ENCODE data around the gene ZFR.
A peak's percentile ranks its signal among the peaks of the same experiment; 100 is the strongest.
"Not testable (repeated sequence)": the region's sequence is repeated elsewhere in the genome, so short reads cannot be mapped to it uniquely, and the experiment has no call there.

ZFR gene

GRCh38 chr5:32444431-32445286 lies at the start of gene ZFR:
Gene ZFR (minus strand): TSS chr5:32444740. CDS start chr5:32444658, 82 bp downstream.
- DNase-seq, result peak; percentile 87 to 95

- no peak for DNase-seq
These were observed 46.5 kb upstream of the ZFR start for GRCh38 chr5:32490972-32491557.

- peak; percentile 98 to 99 for DNase-seq
These were observed 45.4 kb upstream of the ZFR start for GRCh38 chr5:32489791-32490562.

- DNase-seq, result no peak
These were observed 42.9 kb upstream of the ZFR start for GRCh38 chr5:32487424-32487823.

GRCh38 chr5:32487008-32487407 lies 42.5 kb upstream of the ZFR start:
- no peak for DNase-seq

GRCh38 chr5:32482193-32482592 lies 37.7 kb upstream of the ZFR start:
- DNase-seq, result no peak

GRCh38 chr5:32479096-32479495 lies 34.6 kb upstream of the ZFR start:
- DNase-seq, result no peak

- no peak for DNase-seq
These were observed 32.4 kb upstream of the ZFR start for GRCh38 chr5:32476891-32477290.

GRCh38 chr5:32475334-32476097 lies 31.0 kb upstream of the ZFR start:
- DNase-seq, result peak in 1 of 2 experiments; percentile 39

- DNase-seq, result no peak
These were observed 29.8 kb upstream of the ZFR start for GRCh38 chr5:32474209-32474854.

GRCh38 chr5:32473072-32473471 lies 28.5 kb upstream of the ZFR start:
- DNase-seq, result no peak

- DNase-seq, result no peak
These were observed 27.2 kb upstream of the ZFR start for GRCh38 chr5:32471784-32472183.

- DNase-seq, result no peak
These were observed 20.5 kb upstream of the ZFR start for GRCh38 chr5:32465076-32465475.

- DNase-seq, result no peak
These were observed 18.1 kb upstream of the ZFR start for GRCh38 chr5:32462618-32463017.

- peak in 1 of 2 experiments; percentile 20 for DNase-seq
These were observed 17.0 kb upstream of the ZFR start for GRCh38 chr5:32461441-32462120.

- no peak for DNase-seq
These were observed 16.2 kb upstream of the ZFR start for GRCh38 chr5:32460702-32461101.

GRCh38 chr5:32458880-32459495 lies 14.4 kb upstream of the ZFR start:
- no peak for DNase-seq

- DNase-seq, result no peak
These were observed 10.8 kb upstream of the ZFR start for GRCh38 chr5:32455311-32455710.

GRCh38 chr5:32454821-32455220 lies 10.3 kb upstream of the ZFR start:
- DNase-seq, result no peak

GRCh38 chr5:32453916-32454315 lies 9.4 kb upstream of the ZFR start:
- DNase-seq, result no peak

- DNase-seq, result not testable (repeated sequence)
These were observed 7.8 kb upstream of the ZFR start for GRCh38 chr5:32452316-32452715.
